ENCODE data around the gene PTGIR.
A peak's percentile ranks its signal among the peaks of the same experiment; 100 is the strongest.
"Not testable (repeated sequence)": the region's sequence is repeated elsewhere in the genome, so short reads cannot be mapped to it uniquely, and the experiment has no call there.

Gene PTGIR

GRCh38 chr19:46633130-46633529 lies 8.2 kb upstream of the PTGIR start:
- no peak for DNase-seq (ENCODE audit: low read depth in 1 of 2, low spot score in 1 of 2)
- TF ChIP-seq JUND (IDR thresholded peaks at IDR 0.05; ENCODE audit: low read depth) = no peak
- in situ Hi-C loops (cut with HindIII; ENCODE audit: low pct_unique_long_range_greater_than_20kb, low sequenced_read_pairs) = no loop called here

- DNase-seq (ENCODE audit: low read depth in 1 of 2, low spot score in 1 of 2) = no peak
- in situ Hi-C loops (cut with HindIII; ENCODE audit: low pct_unique_long_range_greater_than_20kb, low sequenced_read_pairs) = no loop called here
- TF ChIP-seq JUND (IDR thresholded peaks at IDR 0.05; ENCODE audit: low read depth) = no peak
Observed at GRCh38 chr19:46631481-46631880, 6.6 kb upstream of the PTGIR start.

- no peak for DNase-seq (ENCODE audit: low read depth in 1 of 2, low spot score in 1 of 2)
- in situ Hi-C loops (cut with HindIII; ENCODE audit: low pct_unique_long_range_greater_than_20kb, low sequenced_read_pairs) = no loop called here
- no peak for TF ChIP-seq JUND (IDR thresholded peaks at IDR 0.05; ENCODE audit: low read depth)
Observed at GRCh38 chr19:46630586-46631205, 5.8 kb upstream of the PTGIR start.

- no peak for DNase-seq (ENCODE audit: low read depth in 1 of 2, low spot score in 1 of 2)
- in situ Hi-C loops (cut with HindIII; ENCODE audit: low pct_unique_long_range_greater_than_20kb, low sequenced_read_pairs) = no loop called here
- no peak for TF ChIP-seq JUND (IDR thresholded peaks at IDR 0.05; ENCODE audit: low read depth)
Observed at GRCh38 chr19:46629546-46630025, 4.7 kb upstream of the PTGIR start.

GRCh38 chr19:46628970-46629369 lies 4.1 kb upstream of the PTGIR start:
- in situ Hi-C loops (cut with HindIII; ENCODE audit: low pct_unique_long_range_greater_than_20kb, low sequenced_read_pairs); DNase-seq (ENCODE audit: low read depth in 1 of 2, low spot score in 1 of 2): not testable (repeated sequence)

GRCh38 chr19:46626446-46626845 lies 1.6 kb upstream of the PTGIR start:
- no peak for TF ChIP-seq JUND (IDR thresholded peaks at IDR 0.05; ENCODE audit: low read depth)
- in situ Hi-C loops (cut with HindIII; ENCODE audit: low pct_unique_long_range_greater_than_20kb, low sequenced_read_pairs) = no loop called here
- DNase-seq (ENCODE audit: low read depth in 1 of 2, low spot score in 1 of 2) = no peak

GRCh38 chr19:46625731-46626130 lies 842 bp upstream of the PTGIR start:
- no peak for TF ChIP-seq JUND (IDR thresholded peaks at IDR 0.05; ENCODE audit: low read depth)
- DNase-seq (ENCODE audit: low read depth in 1 of 2, low spot score in 1 of 2) = no peak
- in situ Hi-C loops (cut with HindIII; ENCODE audit: low pct_unique_long_range_greater_than_20kb, low sequenced_read_pairs) = no loop called here

- in situ Hi-C loops (cut with HindIII; ENCODE audit: low pct_unique_long_range_greater_than_20kb, low sequenced_read_pairs) = no loop called here
- no peak for TF ChIP-seq JUND (IDR thresholded peaks at IDR 0.05; ENCODE audit: low read depth)
- no peak for DNase-seq (ENCODE audit: low read depth in 1 of 2, low spot score in 1 of 2)
Observed at GRCh38 chr19:46623915-46624502, 880 bp downstream of the PTGIR start.

- in situ Hi-C loops (cut with HindIII; ENCODE audit: low pct_unique_long_range_greater_than_20kb, low sequenced_read_pairs) = no loop called here
- DNase-seq (ENCODE audit: low read depth in 1 of 2, low spot score in 1 of 2) = no peak
- TF ChIP-seq JUND (IDR thresholded peaks at IDR 0.05; ENCODE audit: low read depth) = no peak
Observed at GRCh38 chr19:46622118-46622446, 2.8 kb downstream of the PTGIR start.

GRCh38 chr19:46621191-46622117 lies 3.4 kb downstream of the PTGIR start:
- no peak for TF ChIP-seq JUND (IDR thresholded peaks at IDR 0.05; ENCODE audit: low read depth)
- no peak for DNase-seq (ENCODE audit: low read depth in 1 of 2, low spot score in 1 of 2)
- in situ Hi-C loops (cut with HindIII; ENCODE audit: low pct_unique_long_range_greater_than_20kb, low sequenced_read_pairs) = no loop called here

GRCh38 chr19:46620716-46621115 lies 4.2 kb downstream of the PTGIR start:
- no peak for TF ChIP-seq JUND (IDR thresholded peaks at IDR 0.05; ENCODE audit: low read depth)
- in situ Hi-C loops (cut with HindIII; ENCODE audit: low pct_unique_long_range_greater_than_20kb, low sequenced_read_pairs) = no loop called here
- no peak for DNase-seq (ENCODE audit: low read depth in 1 of 2, low spot score in 1 of 2)

- DNase-seq (ENCODE audit: low read depth in 1 of 2, low spot score in 1 of 2) = no peak
- TF ChIP-seq JUND (IDR thresholded peaks at IDR 0.05; ENCODE audit: low read depth) = no peak
- in situ Hi-C loops (cut with HindIII; ENCODE audit: low pct_unique_long_range_greater_than_20kb, low sequenced_read_pairs) = no loop called here
Observed at GRCh38 chr19:46620267-46620666, 4.6 kb downstream of the PTGIR start.

- TF ChIP-seq JUND (IDR thresholded peaks at IDR 0.05; ENCODE audit: low read depth) = no peak
- DNase-seq (ENCODE audit: low read depth in 1 of 2, low spot score in 1 of 2) = peak in 1 of 2 experiments; percentile 86
- in situ Hi-C loops (cut with HindIII; ENCODE audit: low pct_unique_long_range_greater_than_20kb, low sequenced_read_pairs) = no loop called here
Observed at GRCh38 chr19:46618670-46619231, 6.1 kb downstream of the PTGIR start.
